Measurements from ENCODE around the gene SLC25A29.
"Not testable (repeated sequence)": the region's sequence is repeated elsewhere in the genome, so short reads cannot be mapped to it uniquely, and the experiment has no call there.

Gene SLC25A29

DNA sequence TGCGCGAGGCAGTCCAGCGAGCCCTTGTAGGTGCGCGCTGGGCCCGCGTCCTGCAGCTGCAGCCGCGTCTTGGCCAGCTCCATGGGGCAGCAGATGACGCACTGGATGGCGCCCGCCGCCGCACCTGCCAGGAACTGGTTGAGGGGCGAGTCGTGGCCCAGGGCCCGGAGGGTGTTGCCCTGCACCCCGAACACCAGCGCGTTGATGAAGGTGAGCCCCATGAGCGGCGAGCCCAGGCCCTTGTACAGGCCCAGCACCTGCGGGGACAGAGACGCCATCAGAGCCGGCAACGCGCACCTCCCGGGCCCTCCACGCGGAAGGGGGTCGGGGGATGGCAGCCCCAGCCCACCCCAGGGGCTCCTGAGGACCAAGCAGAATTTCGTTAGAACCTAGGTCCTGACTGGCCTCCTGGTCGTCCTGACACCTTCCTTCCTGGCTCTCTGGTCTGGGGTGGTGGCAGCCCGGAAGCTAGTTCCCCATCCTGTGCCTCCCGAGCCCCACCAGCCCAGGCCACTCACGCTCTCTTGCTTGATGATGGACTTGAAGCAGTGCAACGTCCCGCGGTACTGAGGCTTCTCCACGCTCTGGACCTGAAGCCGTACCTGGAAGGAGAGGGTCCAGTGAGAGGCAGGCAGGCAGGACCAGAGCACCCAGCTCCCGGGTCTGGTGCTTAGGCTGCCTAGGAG, 13.3 kb downstream of the SLC25A29 start:
- DNase-seq, result no peak

DNA sequence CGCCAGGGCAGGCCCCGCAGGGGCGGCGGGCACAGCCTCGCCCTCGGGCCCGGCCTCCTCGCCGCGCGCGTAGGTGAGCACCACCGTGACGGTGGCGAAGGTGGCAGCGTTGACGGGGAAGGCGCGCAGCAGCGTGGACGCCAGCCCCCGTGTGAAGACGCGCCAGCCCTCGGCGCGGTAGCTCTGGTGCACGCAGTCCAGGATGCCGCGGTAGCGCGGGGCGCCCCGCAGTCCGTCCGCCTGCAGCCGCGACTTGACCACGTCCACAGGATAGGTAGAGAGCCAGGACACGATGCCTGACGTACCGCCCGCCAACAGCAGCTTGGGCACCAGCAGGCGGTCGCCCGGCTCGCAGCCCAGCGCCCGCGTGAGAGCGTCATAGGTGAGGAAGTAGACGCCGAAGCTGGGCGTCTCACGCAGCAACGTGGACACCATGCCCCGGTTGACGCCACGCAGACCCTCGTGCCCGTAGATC, 13.9 kb downstream of the SLC25A29 start:
- DNase-seq, result no peak

DNA sequence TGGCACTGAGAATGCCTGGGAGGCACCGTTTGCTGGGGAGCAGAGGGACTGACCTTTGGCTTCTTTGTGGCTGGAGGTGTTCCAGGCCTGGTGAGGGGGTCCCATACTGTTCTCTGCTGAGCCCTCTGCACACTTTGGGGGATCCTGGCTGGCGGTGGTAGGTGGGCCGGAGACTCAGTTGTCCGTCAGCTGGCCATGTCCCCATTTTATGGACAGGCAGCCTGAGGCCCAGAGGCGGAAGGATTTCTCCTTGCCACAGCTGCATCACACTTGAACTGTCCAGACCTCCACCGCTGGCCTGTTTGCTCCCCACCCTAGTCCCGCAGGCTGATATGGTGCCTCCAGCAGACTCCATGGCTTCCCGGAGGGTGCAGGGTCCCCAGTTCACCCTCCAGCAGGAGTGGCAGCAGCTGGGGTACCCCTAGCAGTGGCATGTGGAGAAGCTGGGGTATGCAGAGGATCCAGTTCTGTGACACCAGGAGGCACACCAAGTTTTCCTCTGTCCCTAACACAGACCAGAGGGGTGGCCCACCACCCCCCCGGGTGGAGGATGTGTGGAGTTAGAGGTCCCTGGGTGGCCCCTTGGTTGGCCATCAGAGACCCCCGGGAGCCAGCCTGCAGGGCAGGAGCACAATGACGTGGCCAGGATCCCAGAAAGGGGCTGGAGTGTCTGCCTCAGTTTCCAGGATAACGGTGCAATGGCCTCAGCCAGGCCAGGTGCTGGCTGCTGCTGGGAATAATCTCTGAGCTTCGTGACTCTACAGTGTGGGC, 14.8 kb downstream of the SLC25A29 start:
- DNase-seq, result no peak

DNA sequence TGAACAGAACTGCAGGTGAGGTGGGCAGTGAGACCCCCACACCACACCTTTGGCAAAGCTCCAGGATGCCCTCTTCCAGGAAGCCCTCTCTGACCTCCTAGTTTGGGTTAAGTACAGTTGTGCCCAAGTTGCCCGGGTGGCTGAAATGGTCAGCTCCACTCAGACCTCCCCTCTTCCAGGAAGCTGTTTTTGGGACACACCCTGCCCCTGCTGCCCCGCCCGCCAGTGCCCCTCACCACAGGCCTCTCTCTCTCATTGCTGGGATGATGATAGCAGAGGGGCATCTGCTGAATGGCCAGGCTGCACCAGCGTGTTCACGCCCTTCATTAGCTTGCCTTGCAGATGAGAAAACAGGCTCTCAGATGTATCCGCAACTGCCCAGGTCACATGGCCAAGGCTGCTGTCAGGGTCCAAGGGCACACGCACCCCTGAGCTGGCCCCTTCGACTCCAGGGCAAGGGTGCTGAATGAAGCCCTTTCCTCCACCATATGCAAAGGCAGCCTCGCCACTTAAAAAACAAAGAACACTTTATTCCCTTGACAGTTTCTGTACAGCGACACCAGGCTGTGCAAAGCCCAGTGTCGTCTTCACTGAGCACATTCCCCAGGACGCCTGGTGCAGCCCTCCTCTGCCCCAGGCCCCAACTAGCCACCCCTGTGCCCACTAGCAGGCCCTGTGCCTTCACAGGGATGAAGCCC, 15.5 kb downstream of the SLC25A29 start:
- DNase-seq, result no peak

DNA sequence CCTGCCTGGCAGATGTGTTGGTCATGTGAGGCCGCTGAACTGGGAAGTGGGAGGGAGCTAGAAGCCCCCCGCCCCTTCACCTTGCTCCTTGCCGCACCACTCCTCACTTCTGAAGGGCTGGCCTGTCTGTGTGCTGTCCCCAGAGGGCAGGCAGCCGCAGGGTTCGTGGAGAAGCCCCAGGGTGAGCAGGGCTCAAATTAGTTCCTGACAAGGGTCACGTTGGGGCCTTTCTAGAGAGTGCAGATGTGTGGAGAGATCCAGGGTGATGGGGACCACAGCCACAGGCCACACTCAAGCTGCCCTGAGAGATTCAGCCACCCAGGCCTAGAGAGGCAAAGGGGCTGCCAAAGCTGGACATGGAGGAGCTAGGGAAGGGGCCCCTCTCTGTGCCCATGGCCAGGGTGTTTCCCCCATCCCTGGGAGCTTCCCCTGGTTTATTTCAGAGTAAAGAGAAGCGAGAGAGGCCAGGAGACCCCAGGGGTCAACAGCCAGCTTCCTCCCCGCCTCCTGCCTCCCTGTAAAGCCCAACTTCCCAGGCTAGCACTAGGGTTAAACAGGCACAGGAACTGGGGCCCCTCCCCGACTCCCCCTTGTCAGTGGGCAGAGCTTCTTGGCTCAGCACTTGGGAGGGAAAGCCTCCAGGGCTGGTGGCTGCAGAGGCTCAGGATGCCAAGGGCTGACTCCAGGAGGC, 16.2 kb downstream of the SLC25A29 start:
- DNase-seq, result no peak

DNA sequence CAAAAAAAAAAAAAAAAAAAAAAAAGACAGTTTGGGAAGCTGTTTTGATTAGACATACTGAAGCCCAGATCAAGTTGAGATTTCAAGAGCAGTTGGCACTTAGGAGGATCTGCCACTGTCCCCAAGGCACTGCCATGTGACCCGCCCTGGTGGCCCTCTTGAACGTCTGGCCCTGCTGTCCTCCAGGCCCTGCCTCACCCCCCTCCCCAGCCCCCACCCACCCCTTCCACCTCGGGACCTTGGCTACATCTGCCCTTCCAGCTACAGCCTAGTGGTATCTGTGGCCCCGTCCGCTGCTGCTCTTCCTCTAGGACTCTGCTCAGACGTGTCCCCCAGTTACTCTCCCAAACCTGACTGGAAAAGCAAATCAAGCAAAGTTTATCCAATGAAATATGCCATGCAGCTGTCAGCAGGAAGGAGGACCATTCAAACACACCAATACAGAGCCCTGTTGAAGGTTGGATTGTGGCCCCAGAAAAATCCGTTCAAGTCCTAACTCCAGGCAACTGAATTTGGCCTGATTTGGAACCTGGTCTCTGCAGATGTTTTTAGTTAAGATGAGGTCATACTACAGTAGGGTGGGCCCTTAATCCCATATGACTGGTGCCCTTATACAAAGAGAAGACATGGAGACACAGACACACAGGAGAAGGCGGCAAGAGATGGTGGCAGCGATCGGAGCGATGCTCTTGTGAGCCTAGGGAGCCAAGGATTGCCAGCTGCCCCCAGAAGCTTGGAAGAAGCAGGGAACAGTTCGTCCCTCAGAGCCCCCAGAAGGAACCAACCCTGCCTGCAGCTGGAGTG, 17.7 kb downstream of the SLC25A29 start:
- DNase-seq, result no peak

DNA sequence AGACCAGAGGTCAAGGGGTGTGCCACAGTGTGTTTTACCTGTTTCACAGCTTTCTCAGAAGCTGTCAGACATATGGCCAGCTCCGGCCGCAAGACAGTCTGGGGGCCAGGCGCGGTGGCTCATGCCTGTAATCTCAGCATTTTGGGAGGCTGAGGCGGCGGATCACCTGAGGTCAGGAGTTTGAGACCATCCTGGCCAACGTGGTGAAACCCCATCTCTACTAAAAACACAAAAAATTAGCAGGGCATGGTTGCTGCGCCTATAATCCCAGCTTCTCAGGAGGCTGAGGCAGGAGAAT, 18.3 kb downstream of the SLC25A29 start:
- not testable (repeated sequence) for DNase-seq

DNA sequence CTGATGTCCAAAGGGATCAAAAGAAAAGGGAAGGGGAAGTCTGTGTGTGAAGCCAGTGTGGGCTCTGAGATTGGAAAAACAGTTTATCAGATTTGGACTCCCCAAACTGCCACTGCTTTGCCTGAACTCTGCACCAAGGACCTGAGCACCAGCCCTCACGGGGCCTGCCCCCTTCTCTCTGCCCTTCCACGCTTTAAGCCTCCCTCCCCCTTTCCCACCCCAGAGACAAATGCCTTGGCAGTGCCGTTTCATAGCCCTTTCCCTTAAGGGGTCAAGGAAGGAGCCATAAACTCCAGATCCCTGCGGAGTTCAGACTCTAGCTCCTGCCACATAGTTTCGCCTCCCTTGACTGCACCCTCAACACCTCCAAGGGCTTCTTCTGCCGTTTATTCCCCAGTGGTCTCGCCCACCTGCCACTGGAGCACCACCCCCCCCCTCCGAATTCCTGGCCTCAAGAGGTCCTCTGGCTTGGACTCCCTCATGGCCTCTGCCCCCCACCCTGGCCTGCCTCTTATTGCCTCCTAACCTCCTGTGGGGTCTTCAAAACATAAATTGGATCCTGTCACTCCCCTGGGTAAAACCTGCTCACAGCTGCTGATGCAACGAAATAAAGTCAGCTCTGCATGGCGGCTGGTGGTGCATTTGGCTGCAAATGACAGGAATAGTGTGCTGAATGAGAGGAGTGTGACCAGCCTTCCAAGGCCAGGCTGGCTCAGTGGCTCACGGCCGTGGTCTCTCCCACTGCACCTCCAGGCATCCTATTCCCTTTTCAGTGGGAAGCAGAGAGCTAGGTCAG, 18.8 kb downstream of the SLC25A29 start:
- DNase-seq, result no peak

DNA sequence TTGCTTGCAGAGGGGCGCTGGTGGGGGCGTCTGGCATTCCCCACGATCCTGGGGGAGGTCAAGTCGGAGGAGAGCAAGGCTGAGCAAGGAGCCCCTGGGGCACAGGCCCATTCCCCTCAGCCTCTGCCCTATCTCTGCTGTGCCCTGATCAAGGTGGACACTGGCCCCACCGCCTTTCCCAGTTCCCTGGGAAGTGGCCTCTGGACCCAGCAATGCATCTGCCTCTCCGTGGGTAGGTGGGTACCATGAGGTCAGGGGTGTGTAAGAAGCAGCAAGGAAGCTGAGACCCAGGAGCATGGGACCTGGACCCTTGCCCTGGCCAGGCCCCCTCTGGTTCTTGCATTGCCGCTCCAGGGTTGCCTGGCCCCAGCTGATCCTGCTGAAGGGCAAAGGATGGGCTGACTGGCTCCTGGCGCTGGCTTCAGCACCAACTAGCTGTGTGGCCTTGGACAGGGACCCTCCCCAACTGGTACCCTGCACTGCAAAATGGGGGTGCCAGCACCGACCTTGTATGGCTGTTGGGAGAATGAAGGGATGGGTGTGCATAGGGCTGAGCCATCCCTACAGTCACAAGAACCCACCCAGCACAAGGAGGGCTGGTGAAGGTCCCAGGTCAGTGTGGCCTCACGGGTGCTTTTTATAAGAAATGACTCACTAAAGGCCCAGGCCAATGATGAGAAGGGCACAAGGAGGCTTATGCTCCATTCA, 19.6 kb downstream of the SLC25A29 start:
- DNase-seq, result no peak

DNA sequence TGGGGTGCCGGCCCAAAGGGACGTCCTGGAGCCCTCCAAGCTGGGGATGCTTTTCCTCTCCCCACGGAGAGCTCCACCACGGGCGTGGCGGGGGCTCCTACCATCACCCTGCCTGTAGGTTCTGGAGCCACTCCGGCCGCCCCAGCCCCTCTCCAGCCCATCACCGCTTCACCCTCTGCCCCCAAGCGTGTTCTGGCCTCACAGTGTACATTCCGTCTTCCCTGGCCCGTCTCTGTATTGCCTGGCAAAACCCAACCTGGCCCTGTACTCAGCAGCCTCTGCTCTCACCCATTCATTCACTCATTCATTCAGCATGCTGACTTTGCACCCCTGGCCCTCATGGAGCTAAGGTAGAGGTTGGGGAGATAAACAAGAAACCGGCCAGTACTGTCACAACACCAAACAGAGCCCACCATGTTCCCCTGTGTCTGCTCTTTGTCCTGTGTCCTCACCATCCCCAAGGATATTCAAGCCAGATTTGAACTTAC, 20.3 kb downstream of the SLC25A29 start:
- no peak for DNase-seq

DNA sequence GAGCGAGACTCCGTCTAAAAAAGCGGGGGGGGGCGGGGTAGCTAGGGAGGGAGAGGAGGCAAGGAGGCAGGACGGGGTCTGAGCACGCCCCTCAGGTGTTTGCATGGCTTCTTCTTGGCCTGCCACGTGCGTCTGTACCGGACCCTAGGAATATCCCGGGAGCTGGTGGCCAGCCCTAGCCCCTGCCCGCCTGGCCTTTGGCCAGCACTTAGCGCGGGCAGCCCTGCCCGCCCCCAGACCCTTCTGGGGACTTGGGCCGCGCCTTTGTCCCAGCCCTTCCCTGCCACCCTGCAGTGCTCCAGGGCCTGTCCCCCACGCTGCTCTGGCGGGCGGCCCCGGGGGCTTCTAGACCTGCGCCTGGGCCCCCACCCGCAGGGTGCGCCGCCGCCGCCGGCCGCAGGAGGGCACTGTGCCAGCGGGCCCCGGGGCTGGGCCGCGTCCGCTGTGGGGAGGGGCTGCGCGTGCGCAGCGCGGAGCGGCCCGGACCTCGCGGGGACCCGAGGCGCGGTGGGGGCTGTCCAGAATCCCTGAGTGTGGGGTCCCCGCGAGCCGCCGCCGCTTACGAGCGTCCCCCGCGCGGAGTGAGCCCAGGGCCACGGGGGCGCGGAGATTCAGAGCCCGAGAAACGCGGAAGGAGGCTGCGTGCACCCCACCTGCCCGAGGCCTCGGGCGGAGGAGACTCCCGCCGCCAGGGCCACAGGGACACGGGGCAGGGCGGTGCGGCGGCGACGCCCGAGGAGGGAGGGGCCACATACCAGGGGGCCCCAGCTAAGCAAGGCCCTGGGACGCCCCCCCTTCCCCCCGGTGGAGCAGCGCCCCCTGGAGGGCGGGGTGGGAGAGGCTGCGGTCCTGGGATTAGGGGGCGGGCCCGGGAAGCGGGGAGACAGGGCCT, 21.0 kb downstream of the SLC25A29 start:
- DNase-seq, result peak; percentile 82

DNA sequence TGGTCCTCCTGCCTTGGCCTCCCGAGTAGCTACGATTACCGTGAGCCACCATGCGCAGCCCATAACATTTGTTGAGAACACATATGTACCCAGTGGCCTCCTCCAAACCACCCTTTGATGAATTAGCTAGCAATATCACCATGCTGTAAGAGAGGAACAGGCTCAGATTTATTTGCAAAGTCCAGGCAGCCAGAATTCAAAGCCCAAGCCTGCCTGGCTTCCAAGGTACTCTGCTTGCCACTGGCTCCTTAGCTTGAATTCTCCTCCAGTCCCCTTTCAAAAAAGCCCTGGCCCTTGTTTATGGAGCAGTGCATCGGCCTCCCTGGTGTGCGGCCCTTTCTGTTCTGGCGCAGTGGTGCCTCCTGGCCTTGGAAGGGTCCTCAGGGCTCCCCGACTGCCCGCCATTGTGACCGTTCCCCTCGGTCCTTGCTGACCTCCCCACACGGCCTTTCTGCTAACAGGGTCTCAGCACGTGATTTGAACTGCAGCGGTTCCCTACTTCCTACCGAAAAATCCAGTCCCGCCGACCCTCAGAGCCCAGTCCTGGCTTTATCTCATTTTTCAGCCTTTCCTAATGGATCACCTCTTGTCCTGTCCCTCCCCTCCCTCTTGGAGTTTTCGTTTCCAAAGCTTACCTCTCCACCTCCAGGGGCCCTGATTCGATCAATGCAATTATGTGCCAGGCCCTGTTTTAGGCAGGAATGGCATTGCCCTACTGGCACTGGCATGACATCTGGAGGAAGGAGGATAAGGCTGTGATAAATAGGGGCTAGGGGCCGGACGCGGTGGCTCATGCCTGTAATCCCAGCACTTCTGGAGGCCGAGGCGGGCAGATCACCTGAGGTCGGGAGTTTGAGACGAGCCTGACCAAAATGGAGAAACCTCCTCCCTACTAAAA, 22.0 kb downstream of the SLC25A29 start:
- no peak for DNase-seq

DNA sequence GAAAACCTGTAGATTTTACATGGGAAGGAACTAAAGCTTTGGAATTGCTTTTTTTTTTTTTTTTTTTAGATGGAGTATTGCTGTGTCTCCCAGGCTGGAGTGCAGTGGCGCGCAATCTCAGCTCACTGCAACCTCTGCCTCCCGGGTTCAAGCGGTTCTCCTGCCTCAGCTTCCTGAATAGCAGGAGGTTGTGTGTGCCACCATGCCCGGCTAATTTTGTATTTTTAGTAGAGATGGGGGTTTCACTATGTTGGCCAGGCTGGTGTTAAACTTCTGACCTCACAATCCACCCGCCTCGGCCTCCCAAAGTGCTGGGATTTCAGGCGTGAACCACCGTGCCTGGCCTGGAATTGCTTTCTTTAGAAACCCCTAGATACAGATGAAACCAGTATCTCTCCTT, 22.8 kb downstream of the SLC25A29 start:
- not testable (repeated sequence) for DNase-seq

DNA sequence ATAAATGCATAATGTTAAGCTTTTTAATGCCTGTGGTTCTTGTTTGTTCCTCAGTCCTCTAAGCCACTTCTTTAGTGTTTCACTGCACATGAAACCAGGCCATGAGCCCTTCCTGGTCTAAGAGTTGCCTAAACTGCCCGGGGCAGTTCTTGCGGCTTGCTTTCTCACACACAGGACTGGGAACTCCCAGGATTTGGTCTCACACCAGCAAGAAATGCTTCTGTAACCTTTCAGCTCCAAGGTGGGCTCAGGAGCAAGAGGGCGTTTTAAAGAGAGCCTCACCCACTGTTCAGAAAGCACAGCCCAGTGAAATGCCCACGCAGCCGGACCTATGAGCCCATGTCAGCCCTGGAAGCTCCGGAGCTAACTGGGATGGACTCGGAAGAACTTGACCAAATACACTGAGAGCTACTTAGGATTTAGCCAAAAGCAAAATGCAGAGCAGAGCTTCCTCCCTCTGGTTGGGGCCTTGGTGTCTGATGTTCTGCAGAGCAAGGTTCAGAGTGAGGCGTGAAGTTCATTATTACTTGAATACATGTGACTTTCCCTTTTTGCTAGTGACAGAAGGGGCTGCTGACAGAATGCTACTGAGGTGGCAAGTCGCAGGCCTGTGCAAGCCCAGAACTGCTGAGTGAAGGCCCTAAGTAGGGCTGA, 23.4 kb downstream of the SLC25A29 start:
- DNase-seq, result no peak

DNA sequence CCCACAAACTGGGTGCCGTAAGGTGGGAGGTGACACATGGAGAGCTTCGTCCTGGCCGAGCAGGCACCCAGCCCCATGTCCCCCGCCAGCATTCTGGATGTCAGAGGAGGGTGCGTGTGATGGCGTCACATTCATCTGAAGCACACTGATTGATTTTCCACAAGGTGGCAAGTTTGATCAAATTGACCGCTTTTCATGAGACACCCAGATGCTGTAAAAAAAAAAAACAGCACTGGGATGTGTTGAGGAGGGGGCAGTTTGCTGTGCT, 24.2 kb downstream of the SLC25A29 start:
- no peak for DNase-seq

DNA sequence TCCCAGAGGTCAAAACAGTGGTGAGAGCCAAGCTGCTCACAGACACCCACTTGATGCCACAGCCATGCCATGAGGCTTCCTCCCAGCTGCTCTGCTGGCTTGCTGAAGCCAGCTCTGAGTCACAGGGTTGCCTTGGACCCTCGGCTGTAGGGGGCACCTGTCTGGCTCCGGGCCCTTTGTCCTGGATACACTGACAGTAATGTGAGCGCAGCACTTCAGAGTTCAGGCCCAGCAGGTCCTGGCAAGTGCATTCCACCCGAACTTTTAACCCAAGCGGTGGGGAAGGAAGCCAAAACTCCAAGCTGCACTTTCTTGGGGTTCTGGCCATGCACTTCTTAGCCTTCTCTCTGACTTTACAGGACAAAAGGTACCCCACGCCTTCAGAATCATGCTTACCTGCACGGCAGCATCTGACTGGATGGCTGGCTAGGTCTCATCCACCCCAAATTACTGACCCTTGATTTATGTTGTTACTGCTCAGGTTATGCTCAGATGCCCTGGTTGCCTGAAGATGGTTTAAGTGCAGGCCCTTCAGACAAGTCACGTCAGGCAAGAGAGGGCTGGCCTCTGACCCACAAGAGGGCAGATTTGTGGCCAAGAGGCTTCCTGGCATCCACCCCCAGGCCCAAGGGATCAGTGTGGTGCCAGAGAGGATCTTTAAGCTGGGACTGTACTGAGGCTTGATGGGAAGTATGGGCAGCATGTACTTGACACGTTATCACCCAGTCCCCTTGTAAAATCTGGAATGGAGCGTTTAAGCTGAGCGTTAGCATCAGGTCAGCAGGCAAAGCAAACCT, 24.8 kb downstream of the SLC25A29 start:
- no peak for DNase-seq

DNA sequence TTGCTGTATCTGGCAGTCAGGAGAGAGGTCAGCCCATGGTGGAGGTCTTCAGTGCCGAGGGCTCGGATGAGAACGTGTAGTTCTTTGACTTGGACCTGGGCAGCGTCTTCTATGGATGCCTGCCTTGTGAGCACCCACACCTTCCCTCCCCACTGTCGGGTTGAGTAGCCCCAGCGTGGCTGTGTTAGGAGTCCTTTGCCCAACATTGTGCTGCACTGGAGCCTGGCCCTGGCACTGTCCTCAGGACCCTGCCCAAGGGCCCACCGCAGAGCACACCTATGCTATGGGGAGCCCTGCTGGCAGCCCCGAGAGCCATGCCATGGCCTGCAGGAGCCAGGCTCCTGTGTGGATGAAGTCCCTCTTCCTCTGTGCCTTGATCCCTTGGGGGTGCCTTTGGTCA, 26.7 kb downstream of the SLC25A29 start:
- no peak for DNase-seq

DNA sequence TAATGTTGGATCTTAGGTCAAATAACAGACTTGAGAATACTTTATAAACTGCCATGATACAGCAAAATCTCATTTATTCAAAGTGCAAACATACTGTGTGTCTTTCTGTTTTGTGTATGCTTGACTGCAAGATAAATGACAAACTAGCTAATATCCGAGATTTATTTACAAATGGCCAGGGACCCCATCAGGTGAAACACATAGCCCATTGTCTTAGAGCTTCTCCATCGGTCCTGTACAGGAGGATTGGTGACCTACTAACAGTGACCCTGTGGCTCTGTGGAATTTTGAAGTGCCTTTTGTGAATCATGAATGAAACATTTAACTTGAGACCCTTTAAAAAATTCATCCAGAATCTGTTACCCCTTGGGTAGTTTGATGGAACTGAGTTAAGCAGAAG, 27.1 kb downstream of the SLC25A29 start:
- no peak for DNase-seq

Data from activated naive CD4-positive, alpha-beta T cell treated with anti-CD3 and anti-CD28 coated beads, Interleukin-2, amount 50 U/mL, for 16 hours (primary cell).